Muscle layer of colon (tissue), 2 donors: ENCODE results near the gene KPNB1.

Source experiments
- H3K27ac ChIP-seq: one replicate; pipeline ENCODE4 v1.7.0; 2013; ENCODE audit warnings: low read depth, mild to moderate bottlenecking, low read length, moderate library complexity
- H3K27me3 ChIP-seq, 2 donors: one replicate each; pipeline ENCODE4 v1.7.0; 2013; ENCODE audit warnings: low read length in 2 of 2, mild to moderate bottlenecking in 2 of 2; ENCODE audit not compliant: insufficient read depth in 2 of 2, control insufficient read depth in 1 of 2
- H3K36me3 ChIP-seq: one replicate; pipeline ENCODE4 v1.7.0; 2013; ENCODE audit warnings: mild to moderate bottlenecking, low read length; ENCODE audit not compliant: insufficient read depth
- H3K4me1 ChIP-seq: one replicate; pipeline ENCODE4 v1.7.0; 2013; ENCODE audit warnings: mild to moderate bottlenecking, low read length; ENCODE audit not compliant: insufficient read depth
- H3K4me3 ChIP-seq, 2 donors: one replicate each; pipeline ENCODE4 v1.7.0; 2013; ENCODE audit warnings: low read length in 2 of 2, low read depth in 1 of 2, mild to moderate bottlenecking in 1 of 2, moderate library complexity in 1 of 2
- H3K9ac ChIP-seq: one replicate; pipeline ENCODE4 v1.7.0; 2013; ENCODE audit warnings: low read length
- H3K9me3 ChIP-seq: one replicate; pipeline ENCODE4 v1.7.0; 2013; ENCODE audit warnings: mild to moderate bottlenecking, low read length
- donor health status: abdominal sarcoma.
- donor health status: Adenocarcinoma of cecum.

The KPNB1 gene

DNA sequence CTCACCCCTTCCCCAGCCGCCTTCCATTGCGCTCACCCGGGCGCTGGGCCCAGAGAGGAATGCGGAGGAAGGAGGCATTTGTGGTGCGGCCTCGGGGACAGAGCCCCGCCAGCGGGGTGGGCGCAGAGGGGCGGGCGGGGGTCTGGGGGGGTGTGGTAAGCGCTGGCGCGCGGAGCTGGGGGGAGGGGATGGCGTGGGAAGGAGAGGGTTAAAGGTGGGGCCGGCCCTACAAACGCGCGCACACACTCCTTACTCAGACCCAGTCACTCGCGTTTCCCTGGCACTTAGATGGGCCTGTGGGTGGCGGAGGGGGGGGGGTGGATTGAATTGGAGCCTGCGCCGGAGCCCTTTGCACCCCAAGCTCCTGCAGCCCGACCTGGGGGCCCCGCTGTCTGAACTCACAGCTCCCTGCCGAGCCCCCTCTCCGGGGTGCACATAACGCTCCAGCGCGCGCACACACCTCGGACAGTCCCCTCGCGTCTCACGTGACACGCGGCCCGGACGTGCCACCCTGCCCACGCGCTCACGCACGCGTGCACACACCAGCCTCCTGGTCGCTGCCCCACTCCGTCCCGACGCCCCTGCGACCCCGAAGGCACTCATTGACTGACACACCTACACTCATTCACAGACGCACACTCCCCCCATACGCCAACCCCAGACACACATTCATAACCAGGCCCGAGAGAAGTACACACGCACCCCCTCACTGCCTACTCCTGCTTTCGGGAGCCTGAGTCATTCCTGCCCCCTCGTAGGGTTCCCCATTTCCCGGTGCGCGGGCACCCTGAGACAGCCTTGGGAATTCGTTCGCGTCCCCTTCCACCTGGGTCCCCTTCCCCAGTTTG, 45.1 kb downstream of the KPNB1 start:
- Histone ChIP-seq H3K36me3 (peaks cover 10% of the 10 kb centered on the region), H3K4me3 (peak overlapping the region; percentile 73 to 77), H3K9me3 (no peaks in the 10 kb centered on the region), H3K4me1 (peaks cover 12% of the 10 kb centered on the region), H3K9ac (no peak overlapping the region), H3K27me3 (no peaks in the 10 kb centered on the region), H3K27ac (peak overlapping the region; percentile 68)

- Histone ChIP-seq H3K9ac (no peak overlapping the region), H3K4me1 (peaks cover 12% of the 10 kb centered on the region), H3K36me3 (peaks cover 14% of the 10 kb centered on the region), H3K4me3 (peak overlapping the region; percentile 73 to 77), H3K27ac (peak overlapping the region; percentile 68), H3K9me3 (no peaks in the 10 kb centered on the region), H3K27me3 (no peaks in the 10 kb centered on the region)
These were observed 46.0 kb downstream of the KPNB1 start for GRCh38 chr17:47695429-47696376.

DNA sequence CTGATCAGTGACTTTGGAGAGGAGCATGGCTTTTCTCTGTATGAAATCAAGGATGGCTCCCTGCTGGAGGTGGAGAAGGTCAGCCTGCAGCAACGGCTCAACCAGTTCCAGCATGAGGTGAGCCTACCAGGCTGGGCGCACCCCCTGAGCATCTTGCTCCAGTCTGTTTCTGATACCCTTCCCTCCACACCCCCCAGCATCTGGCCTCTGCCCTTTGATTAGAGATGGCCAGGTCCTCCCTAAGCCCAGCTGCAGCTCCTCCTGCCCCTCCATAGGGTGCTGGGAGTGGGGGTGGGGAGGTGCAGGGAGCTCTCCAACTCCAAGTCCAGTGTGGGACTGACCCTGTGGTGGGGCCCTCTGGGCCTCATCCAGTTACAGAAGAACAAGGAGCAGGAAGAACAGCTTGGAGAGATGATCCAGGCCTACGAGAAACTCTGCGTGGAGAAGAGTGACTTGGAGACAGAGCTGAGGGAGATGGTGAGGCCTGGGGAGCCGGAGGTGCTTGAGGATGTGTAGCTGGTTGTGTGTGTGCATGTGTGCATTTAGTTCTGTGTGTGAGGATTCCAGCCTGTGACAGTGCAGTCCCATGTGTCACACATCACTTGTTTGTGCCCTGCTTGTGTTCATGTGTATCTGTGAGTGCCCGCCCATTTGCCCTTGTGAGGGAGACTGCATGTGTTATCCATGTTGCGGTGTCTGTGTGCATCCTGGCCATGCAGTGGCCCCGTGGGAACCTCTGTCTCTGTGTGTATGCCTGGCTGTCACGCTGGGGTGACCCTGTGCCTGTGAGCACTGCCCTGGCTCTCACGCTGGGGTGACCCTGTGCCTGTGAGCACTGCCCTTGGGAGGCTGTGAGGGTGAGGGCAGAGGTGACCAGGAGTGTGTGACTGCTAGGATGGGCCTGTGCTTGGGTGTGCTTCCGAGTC, 47.3 kb downstream of the KPNB1 start:
- peaks cover 12% of the 10 kb centered on the region for H3K4me1 ChIP-seq
- H3K27me3 ChIP-seq: no peaks in the 10 kb centered on the region
- H3K36me3 ChIP-seq: peaks cover 15% of the 10 kb centered on the region
- H3K9me3 ChIP-seq: no peaks in the 10 kb centered on the region
- no peak overlapping the region for H3K27ac ChIP-seq
- no peak overlapping the region for H3K4me3 ChIP-seq
- no peak overlapping the region for H3K9ac ChIP-seq

DNA sequence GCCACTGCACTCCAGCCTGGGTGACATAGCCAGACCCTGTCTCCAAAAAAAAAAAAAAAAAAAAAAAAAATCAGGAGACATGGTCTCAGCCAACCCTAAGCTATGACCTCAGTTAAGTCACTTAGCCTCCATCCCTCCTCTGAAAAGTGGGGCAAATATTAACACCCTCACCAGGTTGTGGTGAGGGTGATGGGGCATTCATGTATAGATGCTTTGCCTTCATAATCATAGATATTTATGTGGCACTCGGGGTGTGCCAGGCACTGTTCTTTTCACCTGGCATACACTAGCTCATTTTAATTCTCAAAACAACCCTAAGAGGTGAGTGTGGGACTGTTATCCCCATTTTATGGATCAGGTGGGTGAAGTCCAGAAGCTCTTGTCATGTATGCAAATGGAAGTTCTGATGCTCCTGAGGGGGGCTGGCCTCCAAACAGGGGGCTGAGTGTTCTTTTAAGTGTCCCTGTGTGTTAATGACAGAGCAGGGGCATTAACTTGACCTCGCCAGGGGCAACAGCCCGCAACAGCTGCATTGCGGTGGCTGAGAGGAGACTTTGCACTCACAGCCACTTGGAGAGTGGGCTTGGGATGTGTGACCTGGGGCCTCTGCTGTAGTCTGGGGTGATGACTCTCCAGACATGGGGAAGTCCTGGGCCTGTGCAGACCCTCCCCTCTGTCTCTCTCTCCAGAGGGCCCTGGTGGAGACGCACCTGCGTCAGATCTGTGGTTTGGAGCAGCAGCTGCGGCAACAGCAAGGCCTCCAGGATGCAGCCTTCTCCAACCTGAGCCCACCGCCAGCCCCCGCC, 48.4 kb downstream of the KPNB1 start:
- H3K27me3 ChIP-seq: no peaks in the 10 kb centered on the region
- H3K9me3 ChIP-seq: no peaks in the 10 kb centered on the region
- peaks cover 8% of the 10 kb centered on the region for H3K4me1 ChIP-seq
- no peak overlapping the region for H3K27ac ChIP-seq
- H3K4me3 ChIP-seq: no peak overlapping the region
- H3K36me3 ChIP-seq: peaks cover 15% of the 10 kb centered on the region
- no peak overlapping the region for H3K9ac ChIP-seq

DNA sequence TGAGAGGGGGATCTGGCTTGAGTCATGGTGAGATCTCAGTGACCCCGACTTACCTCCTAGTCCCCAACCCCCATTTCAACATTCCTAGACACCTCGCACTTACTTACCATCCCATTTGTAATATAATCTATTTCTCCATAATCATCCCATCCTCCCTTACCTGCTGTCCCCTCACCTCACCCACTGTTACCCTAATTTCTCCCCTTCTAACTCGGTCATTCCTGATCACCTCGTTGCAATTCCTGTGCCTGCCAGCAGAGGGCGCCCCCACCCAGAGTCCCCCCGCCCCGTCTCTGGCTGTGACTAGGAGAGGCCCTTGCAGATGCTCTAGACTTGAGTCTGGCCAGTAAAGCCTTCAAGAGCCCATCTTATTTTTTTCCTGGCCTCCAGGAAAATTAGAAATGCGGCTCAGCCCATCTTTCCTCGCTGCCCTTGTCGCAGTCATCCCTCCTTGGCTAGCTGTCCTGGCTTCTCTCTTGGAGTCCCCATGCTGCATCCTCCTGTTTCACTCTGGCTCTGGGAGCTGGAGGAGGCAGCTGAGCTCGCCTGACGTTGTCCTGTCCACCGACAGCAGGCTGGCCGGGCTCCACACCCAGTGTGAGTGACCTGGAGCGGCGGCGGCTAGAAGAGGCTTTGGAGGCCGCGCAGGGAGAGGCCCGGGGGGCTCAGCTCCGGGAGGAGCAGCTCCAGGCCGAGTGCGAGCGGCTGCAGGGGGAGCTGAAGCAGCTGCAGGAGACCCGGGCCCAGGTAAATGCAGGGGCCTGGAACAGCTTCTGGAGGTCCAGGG, 49.2 kb downstream of the KPNB1 start:
- H3K4me1 ChIP-seq: peaks cover 4% of the 10 kb centered on the region
- no peak overlapping the region for H3K27ac ChIP-seq
- no peak overlapping the region for H3K9ac ChIP-seq
- no peaks in the 10 kb centered on the region for H3K9me3 ChIP-seq
- peaks cover 15% of the 10 kb centered on the region for H3K36me3 ChIP-seq
- no peak overlapping the region for H3K4me3 ChIP-seq
- H3K27me3 ChIP-seq: no peaks in the 10 kb centered on the region

DNA sequence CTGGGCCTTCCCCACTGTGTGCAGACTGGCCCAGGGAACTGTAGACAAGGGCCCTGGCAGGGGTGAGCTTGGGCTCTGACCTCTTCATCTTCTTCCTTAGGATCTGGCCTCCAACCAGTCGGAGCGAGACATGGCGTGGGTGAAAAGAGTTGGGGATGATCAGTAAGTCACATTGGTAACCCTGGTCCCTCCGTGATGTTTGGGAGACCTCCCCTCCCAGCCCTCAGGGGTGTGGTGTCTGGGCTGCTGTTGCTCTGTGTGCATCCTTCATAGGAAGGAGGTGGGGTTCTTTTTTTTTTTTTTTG, 49.8 kb downstream of the KPNB1 start:
- Histone ChIP-seq H3K27me3 (no peaks in the 10 kb centered on the region), H3K27ac (no peak overlapping the region), H3K9ac (no peak overlapping the region), H3K9me3 (no peaks in the 10 kb centered on the region), H3K36me3 (peaks cover 15% of the 10 kb centered on the region), H3K4me1 (peaks cover 4% of the 10 kb centered on the region), H3K4me3 (no peak overlapping the region)

DNA sequence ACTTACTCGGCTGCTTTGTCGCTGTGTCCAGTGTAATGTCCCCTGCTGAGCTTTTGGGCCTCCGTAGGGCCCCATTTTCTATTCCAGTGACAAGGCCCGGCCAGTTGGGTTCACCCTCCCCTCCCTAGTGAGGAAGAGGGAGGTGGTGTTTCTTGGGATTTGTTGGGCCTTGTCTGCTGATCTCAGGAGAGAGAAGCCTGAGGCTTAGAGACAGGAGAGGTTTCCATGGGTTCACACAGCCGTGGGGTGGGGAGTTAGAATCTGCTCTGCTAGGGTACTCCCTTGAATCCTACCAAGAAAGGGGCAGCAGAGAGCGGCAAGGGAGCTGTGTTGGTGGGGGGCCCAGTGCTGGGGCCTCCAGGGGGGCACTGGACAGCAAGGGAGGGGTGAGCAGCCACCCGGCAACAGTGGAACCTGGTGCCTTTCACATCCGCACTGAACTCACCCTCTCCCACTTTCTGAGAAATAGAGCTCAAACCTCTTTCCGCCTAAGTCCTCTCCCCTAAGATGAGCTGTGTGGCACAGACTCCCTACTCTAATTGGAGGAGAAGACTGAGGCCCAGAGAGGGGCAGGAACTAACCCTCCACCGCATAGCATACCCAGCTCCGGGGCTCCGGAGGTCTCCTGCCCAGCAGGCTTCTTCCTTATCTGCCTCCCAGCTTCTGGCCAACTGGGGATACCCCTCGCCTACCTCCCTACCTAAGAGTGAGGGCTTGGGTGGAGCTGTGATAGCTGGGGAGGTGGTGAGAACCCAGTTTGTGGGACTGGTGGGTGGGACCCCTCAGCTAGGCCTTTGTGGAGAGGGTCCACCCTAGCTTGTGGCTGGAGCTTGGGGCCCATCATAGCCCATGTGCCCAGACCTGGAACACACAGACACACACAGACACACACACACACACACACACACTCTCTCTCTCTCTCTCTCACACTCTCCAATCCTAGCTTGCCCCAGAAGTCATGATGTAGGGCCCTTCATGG, 51.0 kb downstream of the KPNB1 start:
- Histone ChIP-seq H3K9ac (no peak overlapping the region), H3K9me3 (no peaks in the 10 kb centered on the region), H3K27me3 (no peaks in the 10 kb centered on the region), H3K4me3 (no peak overlapping the region), H3K4me1 (peaks cover 4% of the 10 kb centered on the region), H3K36me3 (peaks cover 15% of the 10 kb centered on the region), H3K27ac (no peak overlapping the region)

DNA sequence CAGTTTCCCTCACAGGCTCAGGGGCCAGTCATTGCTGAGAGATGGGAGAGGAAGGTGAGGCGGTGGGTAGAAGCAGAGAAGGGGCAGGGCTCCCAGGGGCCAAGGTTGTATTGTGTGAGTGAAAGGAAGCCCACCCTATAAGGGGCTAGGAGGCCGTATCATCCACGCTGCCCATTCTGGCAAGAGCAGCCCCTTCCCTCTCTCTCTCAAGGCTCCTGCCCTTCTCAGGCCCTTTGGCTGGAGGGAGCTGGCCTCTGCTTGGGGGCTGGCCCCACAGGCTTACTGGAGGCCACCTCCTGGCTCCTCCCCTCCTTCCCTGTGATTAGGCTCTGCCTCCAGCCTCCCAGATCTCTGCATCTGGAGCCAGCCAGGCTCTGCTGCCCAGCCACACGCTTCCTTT, 51.9 kb downstream of the KPNB1 start:
- Histone ChIP-seq H3K4me1 (peaks cover 5% of the 10 kb centered on the region), H3K4me3 (no peak overlapping the region), H3K27me3 (no peaks in the 10 kb centered on the region), H3K36me3 (peaks cover 15% of the 10 kb centered on the region), H3K9me3 (no peaks in the 10 kb centered on the region), H3K9ac (no peak overlapping the region), H3K27ac (no peak overlapping the region)

GRCh38 chr17:47702391-47702995, 52.8 kb downstream of the KPNB1 start:
- Histone ChIP-seq H3K27ac (no peak overlapping the region), H3K4me3 (no peak overlapping the region), H3K27me3 (no peaks in the 10 kb centered on the region), H3K9me3 (no peaks in the 10 kb centered on the region), H3K9ac (no peak overlapping the region), H3K4me1 (peaks cover 13% of the 10 kb centered on the region), H3K36me3 (peaks cover 9% of the 10 kb centered on the region)
